Tibial nerve (tissue), 4 donors: ENCODE results near the gene VPS4A. TPM values are rescaled to one million over a fixed set of nuclear protein-coding genes. Genes with fewer than 3 reads are reported as not detected.
A peak's percentile ranks its signal among the peaks of the same experiment; 100 is the strongest.

Experiments used
- DNase-seq, 2 donors: peaks; one replicate each; pipeline ENCODE4 v3.0.0-alpha.2; 2019; ENCODE audit warnings: low spot score in 2 of 2
- H3K27ac ChIP-seq, 4 donors: fragments of 200-600 bp; sonication (generic) in 3 of 4; one replicate each; pipeline ENCODE4 v1.5.1; 2017 to 2019; ENCODE audit warnings: mild to moderate bottlenecking in 1 of 4
- H3K27me3 ChIP-seq, 2 donors: fragments of 200-600 bp; sonication (generic) in 1 of 2; one replicate each; pipeline versions ENCODE4 v1.5.1 to v1.6.0; 2017 to 2019
- H3K36me3 ChIP-seq, 3 donors: fragments of 200-600 bp; sonication (generic); one replicate each; pipeline ENCODE4 v1.5.1; 2018 to 2019
- H3K4me1 ChIP-seq, 4 donors: fragments of 200-600 bp; sonication (generic) in 3 of 4; one replicate each; pipeline ENCODE4 v1.5.1; 2017 to 2019
- H3K4me3 ChIP-seq, 4 donors: fragments of 200-600 bp; sonication (generic) in 3 of 4; one replicate each; pipeline ENCODE4 v1.5.1; 2017 to 2019; ENCODE audit warnings: mild to moderate bottlenecking in 1 of 4, moderate library complexity in 1 of 4
- H3K9me3 ChIP-seq, 4 donors: fragments of 200-600 bp; sonication (generic) in 3 of 4; one replicate each; pipeline ENCODE4 v1.5.1; 2017 to 2019
- CTCF ChIP-seq, 5 experiments: fragments of 200-600 bp in 3 of 5; fragments of 450-650 bp in 2 of 5; sonication (generic) in 3 of 5; IDR thresholded peaks; one replicate each; pipeline ENCODE4 v1.5.1; 2016 to 2019; ENCODE audit warnings: antibody characterized with exemption in 5 of 5, mild to moderate bottlenecking in 3 of 5, moderate library complexity in 2 of 5
- EP300 ChIP-seq, 2 donors: sonication (generic); formaldehyde crosslinking; IDR thresholded peaks; one replicate each; pipeline ENCODE4 v1.6.1; 2017; ENCODE audit warnings: antibody characterized with exemption in 2 of 2, mild to moderate bottlenecking in 1 of 2
- POLR2A ChIP-seq, 2 donors: fragments of 450-650 bp; IDR thresholded peaks; one replicate each; pipeline ENCODE4 v1.6.1; 2017; ENCODE audit warnings: antibody characterized with exemption in 2 of 2, mild to moderate bottlenecking in 2 of 2, moderate library complexity in 2 of 2
- WGBS, 2 donors: methylation state at CpG; one replicate each; pipeline ENCODE4 v1.1.5; 2018; 5-methylcytosine and 5-hydroxymethylcytosine counted together
- total RNA-seq, 4 donors: library from RNA; depleted of rRNA; stranded (reverse); fragments of >200 nt; gene quantifications; one replicate each; pipeline ENCODE4 v1.1.0, GENCODE V29; 2016

Gene VPS4A
- total RNA-seq, 4 donors from 2014 or later = 35.4 to 47.2 (median 43.5) TPM

DNA sequence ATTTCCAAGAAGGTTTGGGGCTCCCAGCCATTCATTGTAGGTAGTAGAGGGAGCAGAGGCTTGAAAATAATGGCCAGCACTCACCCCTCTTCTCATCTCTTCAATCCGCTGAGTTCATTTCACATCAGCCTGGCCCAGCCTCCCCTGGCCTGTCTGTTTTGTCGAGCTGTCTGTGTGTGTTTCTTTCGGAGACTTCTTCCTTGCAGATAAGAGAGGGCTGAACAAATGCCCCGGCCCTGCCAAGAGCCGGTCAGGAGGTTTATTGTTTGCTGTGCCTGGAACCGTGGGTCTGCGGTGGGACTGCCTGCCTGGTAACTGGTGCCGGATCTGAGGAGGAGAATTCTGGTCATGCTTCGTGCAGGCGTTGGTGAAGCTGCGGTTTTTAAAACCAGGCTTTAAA is 3.4 kb downstream of the VPS4A start:
- 80 to 89% methylated on average over 11 of the region's 11 CpGs for WGBS, 2 donors

GRCh38 chr16:69315486-69316311 is 4.5 kb downstream of the VPS4A start:
- DNase-seq = no peak
- Histone ChIP-seq H3K27me3 (no peaks in the 10 kb centered on the region), H3K4me3 (no peak overlapping the region), H3K9me3 (no peaks in the 10 kb centered on the region), H3K36me3 (peaks cover 8 to 77% (median 44%) of the 10 kb centered on the region in 3 donors), H3K4me1 (peaks cover 3 to 42% (median 17%) of the 10 kb centered on the region in 4 donors), H3K27ac (peak overlapping the region in 1 of 4 donors; percentile 14)
- 63 to 68% methylated on average over 30 of the region's 30 CpGs for WGBS, 2 donors
- TF ChIP-seq CTCF (IDR thresholded peaks at IDR 0.05) (no peak), EP300 (IDR thresholded peaks at IDR 0.05) (no peak), POLR2A (IDR thresholded peaks at IDR 0.05) (no peak)

More for the DNA sequence above, 3.4 kb downstream of the VPS4A start:
- DNase-seq = no peak
- no peaks in the 10 kb centered on the region for H3K27me3 ChIP-seq
- no peak for TF ChIP-seq EP300 (IDR thresholded peaks at IDR 0.05)
- no peak for TF ChIP-seq CTCF (IDR thresholded peaks at IDR 0.05)
- TF ChIP-seq POLR2A (IDR thresholded peaks at IDR 0.05) = no peak
- H3K4me1 ChIP-seq = peaks cover 3 to 48% (median 21%) of the 10 kb centered on the region in 4 donors
- peaks cover 3 to 65% (median 32%) of the 10 kb centered on the region in 3 donors for H3K36me3 ChIP-seq
- no peak overlapping the region for H3K27ac ChIP-seq
- H3K4me3 ChIP-seq = no peak overlapping the region
- no peaks in the 10 kb centered on the region for H3K9me3 ChIP-seq

DNA sequence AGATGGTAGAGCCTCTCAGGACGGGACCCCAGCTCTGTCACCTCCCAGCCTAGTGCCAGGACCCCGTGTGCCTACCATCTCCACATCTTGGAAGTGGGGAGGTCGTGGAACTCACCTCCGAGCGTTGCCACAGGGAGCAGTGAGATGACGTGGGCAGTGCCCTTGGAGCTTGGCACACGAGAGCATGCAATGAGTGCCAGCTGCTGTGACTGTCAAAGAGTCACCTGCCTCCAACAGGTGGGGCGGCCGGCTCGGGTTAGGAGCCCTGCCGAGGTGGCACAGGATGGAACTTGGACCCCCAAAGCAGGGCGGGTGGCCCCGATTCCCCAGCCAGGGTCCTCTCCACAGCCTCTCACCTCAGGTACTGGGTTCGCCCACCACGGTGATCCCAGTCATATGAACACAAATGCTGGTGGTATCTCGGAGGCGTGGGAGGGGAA is 5.5 kb downstream of the VPS4A start:
- Histone ChIP-seq H3K36me3 (peaks cover 8 to 86% (median 53%) of the 10 kb centered on the region in 3 donors), H3K27ac (no peak overlapping the region), H3K27me3 (no peaks in the 10 kb centered on the region), H3K4me3 (no peak overlapping the region), H3K9me3 (no peaks in the 10 kb centered on the region), H3K4me1 (peaks cover 3 to 41% (median 17%) of the 10 kb centered on the region in 4 donors)
- TF ChIP-seq POLR2A (IDR thresholded peaks at IDR 0.05) = no peak
- TF ChIP-seq CTCF (IDR thresholded peaks at IDR 0.05) = no peak
- no peak for TF ChIP-seq EP300 (IDR thresholded peaks at IDR 0.05)
- 88 to 90% methylated on average over 16 to 17 of the region's 17 CpGs for WGBS, 2 donors
- DNase-seq = no peak

DNA sequence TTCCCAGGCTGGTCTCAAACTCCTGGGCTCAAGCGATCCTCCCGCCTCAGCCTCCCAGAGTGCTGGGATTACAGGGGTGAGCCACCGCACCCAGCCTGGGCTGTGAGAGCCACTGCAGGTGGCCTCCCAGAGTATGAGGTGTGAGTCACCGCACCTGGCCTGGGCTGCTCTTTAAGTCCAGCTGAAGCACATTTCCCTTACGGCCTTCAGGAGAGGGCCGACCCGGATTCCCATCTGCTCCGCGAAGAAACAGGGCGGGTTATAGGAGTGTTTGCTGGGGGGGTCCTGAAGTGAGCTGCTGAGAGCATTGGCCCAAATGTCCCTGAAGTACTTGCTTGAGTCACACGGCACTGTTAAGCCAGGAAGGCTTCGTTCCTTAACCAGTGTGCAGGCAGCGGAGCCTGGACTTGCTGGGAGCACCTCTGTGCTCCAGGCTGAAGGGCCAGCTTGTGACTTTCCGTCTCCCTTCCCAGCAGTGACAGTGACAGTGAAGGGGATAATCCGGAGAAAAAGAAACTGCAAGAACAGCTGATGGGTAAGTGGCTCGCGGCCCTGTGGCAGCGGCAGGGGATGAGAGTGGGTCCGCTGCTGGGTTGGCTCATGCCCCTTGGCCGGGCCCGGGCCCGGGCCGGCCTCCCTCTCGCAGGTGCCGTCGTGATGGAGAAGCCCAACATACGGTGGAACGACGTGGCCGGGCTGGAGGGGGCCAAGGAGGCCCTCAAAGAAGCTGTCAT is 7.2 kb downstream of the VPS4A start:
- peaks cover 0 to 26% (median 5%) of the 10 kb centered on the region in 4 donors for H3K4me1 ChIP-seq
- no peak for DNase-seq
- H3K9me3 ChIP-seq = no peaks in the 10 kb centered on the region
- peaks cover 8 to 100% (median 53%) of the 10 kb centered on the region in 3 donors for H3K36me3 ChIP-seq
- no peak for TF ChIP-seq POLR2A (IDR thresholded peaks at IDR 0.05)
- TF ChIP-seq EP300 (IDR thresholded peaks at IDR 0.05) = no peak
- H3K27ac ChIP-seq = no peak overlapping the region
- H3K27me3 ChIP-seq = no peaks in the 10 kb centered on the region
- no peak overlapping the region for H3K4me3 ChIP-seq
- WGBS, 2 donors = 93 to 94% methylated on average over 30 of the region's 30 CpGs

DNA sequence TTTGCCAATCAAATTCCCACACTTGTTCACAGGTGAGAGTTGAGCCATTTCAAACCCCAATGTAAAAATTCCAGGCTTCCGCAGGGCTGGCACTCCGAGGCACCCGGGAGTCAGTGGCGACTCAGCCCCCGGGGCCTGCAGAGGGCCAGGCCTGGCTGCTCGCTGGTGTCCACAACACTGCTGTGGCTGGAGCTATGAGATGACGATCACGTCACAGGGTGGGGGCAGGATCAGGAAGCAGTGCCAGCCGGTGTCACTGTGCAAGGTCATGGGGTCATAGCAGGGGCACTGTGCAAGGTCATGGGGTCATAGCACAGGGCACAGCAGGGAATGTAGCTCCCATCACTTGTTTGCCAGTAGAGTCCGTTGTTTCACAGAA is 7.8 kb downstream of the VPS4A start:
- peaks cover 9 to 100% (median 53%) of the 10 kb centered on the region in 3 donors for H3K36me3 ChIP-seq
- WGBS, 2 donors = 64 to 76% methylated on average over 9 to 10 of the region's 10 CpGs
- H3K4me1 ChIP-seq = peaks cover 0 to 22% (median 5%) of the 10 kb centered on the region in 4 donors
- TF ChIP-seq EP300 (IDR thresholded peaks at IDR 0.05) (no peak), CTCF (IDR thresholded peaks at IDR 0.05) (no peak), POLR2A (IDR thresholded peaks at IDR 0.05) (no peak)
- no peak overlapping the region for H3K27ac ChIP-seq
- DNase-seq = no peak
- H3K27me3 ChIP-seq = no peaks in the 10 kb centered on the region
- no peak overlapping the region for H3K4me3 ChIP-seq
- no peaks in the 10 kb centered on the region for H3K9me3 ChIP-seq
